H1 (cell line): ENCODE results near the gene UHRF1. TPM values are rescaled to one million over a fixed set of nuclear protein-coding genes. Genes with fewer than 3 reads are reported as not detected.

Experiments used
- CTCF ChIA-PET: fragments of 300-600 bp; sonication (Branson Sonifier 250); formaldehyde crosslinking; loops from one replicate; lab custom pipeline; 2021; ENCODE audit not compliant: partially characterized antibody; lab: Charles Lee
- POLR2A ChIA-PET: fragments of 300-600 bp; sonication (Branson Sonifier 250); formaldehyde crosslinking; loops from one replicate; lab custom pipeline; 2021; ENCODE audit warnings: inconsistent platforms; ENCODE audit not compliant: partially characterized antibody; lab: Charles Lee
- DNase-seq, 2 experiments: peaks; one replicate each; pipeline versions ENCODE4 v3.0.0 to v3.0.0-alpha.2; 2010 to 2022; ENCODE audit warnings: low spot score in 2 of 2, low read depth in 1 of 2, mixed read lengths in 1 of 2
- FAIRE-seq: peaks from 2 replicates; lab custom pipeline; 2011; peaks lifted over from hg19 to GRCh38; lab: Jason Lieb, UNC
- H2AFZ ChIP-seq: 2 replicates; pipeline ENCODE4 v1.8.1; 2012; ENCODE audit warnings: low read length, inconsistent platforms
- H2AK5ac ChIP-seq: 2 replicates; pipeline ENCODE4 v1.6.1; 2013; ENCODE audit warnings: low read depth, low read length
- H2BK120ac ChIP-seq: replicated peaks from 2 replicates; pipeline ENCODE3; 2013; ENCODE audit warnings: low read depth, low read length, inconsistent platforms
- H2BK12ac ChIP-seq: 2 replicates; pipeline ENCODE4 v1.6.1; 2013; ENCODE audit warnings: low read depth, low read length
- H2BK15ac ChIP-seq: 2 replicates; pipeline ENCODE4 v1.6.1; 2013; ENCODE audit warnings: low read length
- H2BK20ac ChIP-seq: 2 replicates; pipeline ENCODE4 v1.6.1; 2013; ENCODE audit warnings: low read length
- H2BK5ac ChIP-seq: 2 replicates; pipeline ENCODE4 v1.6.1; 2013; ENCODE audit warnings: low read depth, low read length
- H3K14ac ChIP-seq: 2 replicates; pipeline ENCODE4 v1.6.1; 2013; ENCODE audit warnings: inconsistent platforms; ENCODE audit not compliant: insufficient read length
- H3K18ac ChIP-seq: 2 replicates; pipeline ENCODE4 v1.6.1; 2013; ENCODE audit warnings: low read length; ENCODE audit errors: extremely low read depth
- H3K23ac ChIP-seq: 2 replicates; pipeline ENCODE4 v1.6.1; 2013; ENCODE audit warnings: inconsistent platforms; ENCODE audit not compliant: insufficient read length
- H3K23me2 ChIP-seq: 2 replicates; pipeline ENCODE4 v1.6.1; 2013; ENCODE audit warnings: low read depth, low read length
- H3K27ac ChIP-seq: 2 replicates; pipeline ENCODE4 v1.6.1; 2011; ENCODE audit warnings: low read depth, low read length, inconsistent platforms
- H3K27me3 ChIP-seq, 4 experiments: replicated peaks in 1 of 4; 1 replicate in 1 of 4; 2 replicates in 3 of 4; pipeline versions ENCODE4 v1.6.1 to v1.8.1; 2011 to 2013; ENCODE audit warnings: low read length in 3 of 4, mild to moderate bottlenecking in 3 of 4, inconsistent platforms in 2 of 4, mixed read lengths in 2 of 4, moderate library complexity in 1 of 4; ENCODE audit not compliant: control insufficient read depth in 3 of 4, insufficient read depth in 3 of 4; ENCODE audit errors: extremely low read depth in 1 of 4
- H3K36me3 ChIP-seq, 4 experiments: 2 replicates each; pipeline versions ENCODE4 v1.6.1 to v1.8.1; 2011 to 2013; ENCODE audit warnings: mild to moderate bottlenecking in 4 of 4, low read length in 3 of 4, moderate library complexity in 2 of 4, control low read depth in 1 of 4, inconsistent platforms in 1 of 4; ENCODE audit not compliant: insufficient read depth in 4 of 4, control insufficient read depth in 2 of 4
- H3K4ac ChIP-seq: replicated peaks from 2 replicates; pipeline ENCODE3; 2013; ENCODE audit warnings: low read length, low read depth, mixed read lengths, inconsistent platforms; ENCODE audit not compliant: insufficient read length
- H3K4me1 ChIP-seq, 4 experiments: replicated peaks in 1 of 4; 1 replicate in 1 of 4; 2 replicates in 3 of 4; pipeline versions ENCODE4 v1.6.1 to v1.8.1; 2011 to 2013; ENCODE audit warnings: low read length in 3 of 4, inconsistent platforms in 2 of 4, mixed read lengths in 1 of 4; ENCODE audit not compliant: insufficient read depth in 4 of 4, control insufficient read depth in 3 of 4
- H3K4me2 ChIP-seq, 2 experiments: 2 replicates each; pipeline versions ENCODE4 v1.6.1 to v1.8.1; 2011 to 2013; ENCODE audit warnings: low read depth in 2 of 2, low read length in 2 of 2, control low read depth in 1 of 2, inconsistent platforms in 1 of 2, mild to moderate bottlenecking in 1 of 2; ENCODE audit not compliant: insufficient read depth in 1 of 2
- H3K4me3 ChIP-seq, 4 experiments: fragments of 200-600, 300-600 bp in 1 of 4; sonication (generic), shearing (Covaris generic), sonication (Bioruptor Twin) in 1 of 4; 2 replicates each; pipeline versions ENCODE4 v1.5.1 to v1.8.1; 2011 to 2016; ENCODE audit warnings: low read length in 4 of 4, low read depth in 3 of 4, control low read depth in 2 of 4, inconsistent platforms in 2 of 4, mild to moderate bottlenecking in 2 of 4, mixed read lengths in 1 of 4, moderate library complexity in 1 of 4; ENCODE audit not compliant: insufficient read depth in 2 of 4; ENCODE audit errors: extremely low read depth in 1 of 4
- H3K56ac ChIP-seq: replicated peaks from 2 replicates; pipeline ENCODE3; 2013; ENCODE audit warnings: low read depth, mild to moderate bottlenecking, mixed read lengths, low read length, inconsistent platforms; ENCODE audit not compliant: insufficient read length
- H3K79me1 ChIP-seq: 2 replicates; pipeline ENCODE4 v1.6.1; 2013; ENCODE audit warnings: low read depth, low read length, control low read depth
- H3K79me2 ChIP-seq, 2 experiments: 2 replicates each; pipeline versions ENCODE4 v1.6.1 to v1.8.1; 2012 to 2013; ENCODE audit warnings: low read length in 2 of 2, mild to moderate bottlenecking in 2 of 2, inconsistent platforms in 1 of 2; ENCODE audit not compliant: insufficient read depth in 2 of 2, control insufficient read depth in 1 of 2
- H3K9ac ChIP-seq, 4 experiments: replicated peaks in 1 of 4; 1 replicate in 1 of 4; 2 replicates in 3 of 4; pipeline versions ENCODE4 v1.6.1 to v1.8.1; 2011 to 2013; ENCODE audit warnings: low read depth in 3 of 4, low read length in 3 of 4, control low read depth in 2 of 4, mild to moderate bottlenecking in 2 of 4, moderate library complexity in 2 of 4, inconsistent platforms in 1 of 4; ENCODE audit errors: extremely low read depth in 1 of 4
- H3K9me3 ChIP-seq, 2 experiments: 2 replicates each; pipeline versions ENCODE4 v1.6.1 to v1.8.1; 2012 to 2013; ENCODE audit warnings: mild to moderate bottlenecking in 2 of 2, moderate library complexity in 2 of 2, control low read depth in 1 of 2, inconsistent platforms in 1 of 2, low read depth in 1 of 2, low read length in 1 of 2, mixed read lengths in 1 of 2; ENCODE audit not compliant: insufficient read depth in 2 of 2
- H4K20me1 ChIP-seq, 2 experiments: replicated peaks in 1 of 2; 2 replicates each; pipeline versions ENCODE3 to v1.8.1; 2011 to 2013; ENCODE audit warnings: inconsistent platforms in 2 of 2, low read length in 2 of 2, mild to moderate bottlenecking in 1 of 2; ENCODE audit not compliant: insufficient read depth in 2 of 2, control insufficient read depth in 1 of 2
- H4K5ac ChIP-seq: 2 replicates; pipeline ENCODE4 v1.6.1; 2013; ENCODE audit warnings: low read length, low read depth, mixed read lengths, inconsistent platforms; ENCODE audit not compliant: insufficient read length
- H4K8ac ChIP-seq: 2 replicates; pipeline ENCODE4 v1.8.0; 2013; ENCODE audit warnings: mild to moderate bottlenecking, moderate library complexity, low read length, inconsistent platforms; ENCODE audit not compliant: insufficient read depth; ENCODE audit errors: extremely low read depth
- H4K91ac ChIP-seq: replicated peaks from 2 replicates; pipeline ENCODE3; 2013; ENCODE audit warnings: low read length, mixed read lengths, inconsistent platforms; ENCODE audit not compliant: insufficient read length
- BACH1 ChIP-seq: IDR thresholded peaks from 2 replicates; pipeline ENCODE4 v1.6.1; 2012; ENCODE audit warnings: low read length, improper control_type of control experiment
- BCL11A ChIP-seq, 2 experiments: IDR thresholded peaks; one replicate each; pipeline ENCODE4 v1.6.1; 2011; ENCODE audit warnings: low read depth in 2 of 2, low read length in 2 of 2, mild to moderate bottlenecking in 2 of 2
- CREB1 ChIP-seq: IDR thresholded peaks from 2 replicates; pipeline ENCODE4 v1.6.1; 2012; ENCODE audit warnings: inconsistent platforms
- HDAC6 ChIP-seq: IDR thresholded peaks from one replicate; pipeline ENCODE4 v1.7.1; 2012; ENCODE audit warnings: low read depth, mild to moderate bottlenecking, inconsistent platforms, low read length, moderate library complexity
- NANOG ChIP-seq: IDR thresholded peaks from 2 replicates; pipeline ENCODE4 v1.6.1; 2011; ENCODE audit warnings: low read length, low read depth, mild to moderate bottlenecking, inconsistent platforms; ENCODE audit not compliant: insufficient read depth, poor library complexity, severe bottlenecking
- POLR2A ChIP-seq, 2 experiments: IDR thresholded peaks; 1 replicate in 1 of 2; 2 replicates in 1 of 2; pipeline ENCODE4 v1.6.1; 2011; ENCODE audit warnings: low read depth in 2 of 2, low read length in 2 of 2, mild to moderate bottlenecking in 2 of 2; ENCODE audit errors: control extremely low read depth in 1 of 2
- WGBS, 2 experiments: shearing (Covaris generic) in 1 of 2; methylation state at CpG; one replicate each; pipeline versions ENCODE4 v1.1.6 to v1.1.7; 2013 to 2015; ENCODE audit warnings: low lambda C conversion rate in 2 of 2, mixed read lengths in 2 of 2, inconsistent platforms in 1 of 2, low coverage in 1 of 2, missing lambda C conversion rate in 1 of 2; ENCODE audit not compliant: insufficient replicate concordance in 2 of 2, insufficient coverage in 1 of 2, insufficient read length in 1 of 2; ENCODE audit errors: extremely low coverage in 1 of 2, missing lambda C conversion rate in 1 of 2; 5-methylcytosine and 5-hydroxymethylcytosine counted together
- polyA plus RNA-seq, 7 experiments: library from polyadenylated mRNA; depleted of rRNA in 3 of 7; stranded (reverse) in 5 of 7; unstranded in 2 of 7; fragments of >200 nt in 5 of 7; fragments of 200-250 nt in 2 of 7; gene quantifications; 1 replicate in 5 of 7; 2 replicates in 1 of 7; 4 replicates in 1 of 7; pipeline versions ENCODE4 v1.2.1 to v1.2.3, GENCODE V29; 2011 to 2013; ENCODE audit warnings: missing spikeins in 2 of 7, mixed read lengths in 2 of 7
- total RNA-seq: library from RNA; stranded (reverse); fragmentation: NEBNext Ultra II Directional; extraction: Animal tissue kit (Norgen Biotek cat#: 25700); gene quantifications from 2 replicates; pipeline ENCODE4 v1.2.1, GENCODE V29; 2021
- TF ChIP-seq, protein P1 (sequence below): IDR thresholded peaks from 2 replicates; pipeline ENCODE4 v1.6.1; 2012; ENCODE audit warnings: inconsistent platforms
- TF ChIP-seq, protein P2 (sequence below): IDR thresholded peaks from 2 replicates; pipeline ENCODE4 v1.6.1; 2012; ENCODE audit warnings: inconsistent platforms

The UHRF1 gene
- total and polyA plus RNA-seq, 2 of the 8 experiments (the other 6 are each of a cell fraction or from before 2014, with no cell fraction given), result 14.7 to 65.8 TPM

- H2BK12ac ChIP-seq, result no peak overlapping the region
- H4K91ac ChIP-seq, result no peak overlapping the region
- H3K4me2 ChIP-seq, result no peak overlapping the region
- no peak overlapping the region for H3K14ac ChIP-seq
- no peak overlapping the region for H3K18ac ChIP-seq
- DNase-seq (no peak), FAIRE-seq (no peak)
- no peak overlapping the region for H3K4me3 ChIP-seq
- POLR2A ChIA-PET, result interaction anchor here (1.1 kb wide), 1 partner anchor 9 kb away, joined by 3 read pairs; no protein-coding TSS in a partner anchor
- WGBS, 2 experiments, result 85% methylated on average over 12 of the region's 12 CpGs; no CpG with 5 or more reads in 1 of the 2 experiments
- H3K56ac ChIP-seq, result no peak overlapping the region
- H3K23me2 ChIP-seq, result peaks cover 11% of the 10 kb centered on the region; the same call in 1 of the 2 replicates
- no peak for TF ChIP-seq HDAC6
- no peak for TF ChIP-seq NANOG
- TF ChIP-seq CREB1, result no peak
- TF ChIP-seq POLR2A (IDR thresholded peaks at IDR 0.05; ENCODE audit: control extremely low read depth in 1 of 2, low read depth in 2 of 2, low read length in 2 of 2), result no peak
- TF ChIP-seq BCL11A (IDR thresholded peaks at IDR 0.05; ENCODE audit: low read depth in 2 of 2, low read length in 2 of 2), result no peak
- TF ChIP-seq, protein P1, sequence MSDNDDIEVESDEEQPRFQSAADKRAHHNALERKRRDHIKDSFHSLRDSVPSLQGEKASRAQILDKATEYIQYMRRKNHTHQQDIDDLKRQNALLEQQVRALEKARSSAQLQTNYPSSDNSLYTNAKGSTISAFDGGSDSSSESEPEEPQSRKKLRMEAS, result no peak
- TF ChIP-seq BACH1, result no peak
- TF ChIP-seq, protein P2, sequence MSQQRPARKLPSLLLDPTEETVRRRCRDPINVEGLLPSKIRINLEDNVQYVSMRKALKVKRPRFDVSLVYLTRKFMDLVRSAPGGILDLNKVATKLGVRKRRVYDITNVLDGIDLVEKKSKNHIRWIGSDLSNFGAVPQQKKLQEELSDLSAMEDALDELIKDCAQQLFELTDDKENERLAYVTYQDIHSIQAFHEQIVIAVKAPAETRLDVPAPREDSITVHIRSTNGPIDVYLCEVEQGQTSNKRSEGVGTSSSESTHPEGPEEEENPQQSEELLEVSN, result no peak
- no peak overlapping the region for H3K4ac ChIP-seq
- no peak overlapping the region for H2AFZ ChIP-seq
- H2AK5ac ChIP-seq, result no peak overlapping the region
- H3K79me1 ChIP-seq, result peaks cover 18% of the 10 kb centered on the region
- no peak overlapping the region; the same call in 1 of the 2 replicates for H4K8ac ChIP-seq
- H3K23ac ChIP-seq, result no peak overlapping the region
- peaks cover 0 to 4% (median 0%) of the 10 kb centered on the region in 4 experiments; a peak in 2 of 8 replicates for H3K36me3 ChIP-seq
- H2BK15ac ChIP-seq, result no peak overlapping the region
- no peak overlapping the region for H4K5ac ChIP-seq
- H3K4me1 ChIP-seq, result peaks cover 3 to 19% (median 16%) of the 10 kb centered on the region in 4 experiments
- no peaks in the 10 kb centered on the region for H3K9me3 ChIP-seq
- H2BK120ac ChIP-seq, result no peak overlapping the region
- no peak overlapping the region for H2BK20ac ChIP-seq
- H4K20me1 ChIP-seq, result peaks cover 11 to 23% of the 10 kb centered on the region in 2 experiments
- H2BK5ac ChIP-seq, result no peak overlapping the region
- peaks cover 10 to 64% of the 10 kb centered on the region in 2 experiments; a peak in 3 of 4 replicates for H3K79me2 ChIP-seq
- CTCF ChIA-PET, result interaction anchor here (0.6 to 5.7 kb wide), 8 partner anchors 7 to 196 kb away, joined by 3 to 38 read pairs (median 6); no protein-coding TSS in a partner anchor
- peaks cover 0 to 5% (median 0%) of the 10 kb centered on the region in 4 experiments; a peak in 2 of 7 replicates for H3K27me3 ChIP-seq
- H3K27ac ChIP-seq, result no peak overlapping the region
- H3K9ac ChIP-seq, result no peak overlapping the region; a peak in 1 of 7 replicates
Observed at GRCh38 chr19:4972509-4973230, 63.4 kb downstream of the UHRF1 start.
